Stimulated activated CD8-positive, alpha-beta memory T cell treated with anti-CD3 and anti-CD28 coated beads, Interleukin-12 subunit alpha, Interleukin-12 subunit beta, amount 100 ng/mL, for 24 hours (primary cell): ENCODE data around the gene ITGA2.
"Not testable (repeated sequence)": the region's sequence is repeated elsewhere in the genome, so short reads cannot be mapped to it uniquely, and the experiment has no call there.

Experiments
- DNase-seq: peaks from one replicate; pipeline ENCODE4 v3.0.0-alpha.2; 2020; ENCODE audit errors: extremely low read depth

ITGA2 gene

DNA sequence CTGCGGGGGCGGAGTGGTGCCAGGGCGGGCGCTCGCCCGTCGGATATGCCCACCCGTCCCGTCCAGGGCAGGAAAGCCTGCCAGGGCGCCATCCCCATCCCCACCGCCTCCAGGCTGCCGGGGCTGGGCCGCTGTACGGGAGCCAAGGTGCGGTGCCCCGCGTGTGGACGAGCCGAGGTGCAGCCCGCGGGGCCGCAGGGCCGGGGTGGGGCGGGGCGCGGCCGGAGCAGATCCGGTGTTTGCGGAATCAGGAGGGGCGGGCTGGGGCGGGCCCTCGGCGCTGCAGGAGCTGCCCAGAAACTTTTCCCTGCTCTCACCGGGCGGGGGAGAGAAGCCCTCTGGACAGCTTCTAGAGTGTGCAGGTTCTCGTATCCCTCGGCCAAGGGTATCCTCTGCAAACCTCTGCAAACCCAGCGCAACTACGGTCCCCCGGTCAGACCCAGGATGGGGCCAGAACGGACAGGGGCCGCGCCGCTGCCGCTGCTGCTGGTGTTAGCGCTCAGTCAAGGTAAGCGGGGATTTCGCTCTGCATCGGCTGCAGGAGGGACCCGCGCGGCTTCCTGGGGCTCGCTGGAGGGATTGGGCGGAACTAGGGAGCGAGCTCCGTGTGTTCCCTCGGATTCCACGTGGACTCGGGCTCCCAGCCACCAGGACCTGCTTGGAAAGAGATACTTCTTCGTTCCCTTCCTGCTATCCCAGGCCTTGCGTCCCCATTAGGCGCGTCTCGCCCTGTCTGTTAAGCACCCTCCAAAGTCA, at the start of gene ITGA2:
Gene ITGA2 (plus strand): TSS at position 328 of the 756 bp plus-strand sequence. CDS start 117 bp downstream, at position 445.
- DNase-seq, result no peak

DNA sequence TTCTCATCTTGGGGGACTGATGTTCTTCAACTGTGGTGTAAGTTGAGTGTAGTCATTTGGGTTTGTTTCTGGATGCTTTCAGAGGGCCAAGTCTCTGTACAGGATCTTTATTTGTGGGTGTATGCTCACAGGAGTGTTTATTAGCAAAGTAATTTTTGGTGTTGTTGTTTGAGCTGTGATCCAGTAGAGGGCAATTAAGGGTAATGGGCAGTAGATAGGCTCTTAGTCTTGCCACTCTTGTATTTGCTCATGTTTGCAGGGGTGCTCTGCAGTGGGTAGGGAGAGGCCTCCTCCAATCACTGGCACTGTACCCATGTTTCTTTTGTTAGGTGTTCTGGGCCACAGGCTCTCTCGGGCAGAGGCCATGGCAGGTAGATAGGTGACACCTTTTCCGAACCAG, 45.9 kb upstream of the ITGA2 start:
- no peak for DNase-seq

DNA sequence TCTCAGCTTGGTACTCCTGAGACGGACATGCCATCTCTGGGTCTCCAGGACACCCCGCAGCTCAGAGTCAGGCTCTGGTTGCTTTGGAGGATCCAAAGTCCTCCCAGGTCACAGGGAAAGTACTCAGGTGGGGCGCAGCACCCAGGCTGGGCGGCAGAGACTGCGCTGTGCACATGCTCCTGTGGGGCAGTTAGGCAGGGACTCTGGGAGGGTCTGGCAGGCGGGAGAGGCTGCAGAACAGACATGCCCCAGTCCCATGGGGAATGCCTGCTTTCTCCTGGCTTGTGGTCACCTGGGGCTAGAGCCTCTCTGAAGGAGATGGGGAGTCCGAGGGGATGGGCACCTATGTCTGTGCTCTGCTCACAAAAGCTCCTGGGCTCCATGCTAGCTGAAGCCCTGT, 45.3 kb upstream of the ITGA2 start:
- DNase-seq, result no peak

DNA sequence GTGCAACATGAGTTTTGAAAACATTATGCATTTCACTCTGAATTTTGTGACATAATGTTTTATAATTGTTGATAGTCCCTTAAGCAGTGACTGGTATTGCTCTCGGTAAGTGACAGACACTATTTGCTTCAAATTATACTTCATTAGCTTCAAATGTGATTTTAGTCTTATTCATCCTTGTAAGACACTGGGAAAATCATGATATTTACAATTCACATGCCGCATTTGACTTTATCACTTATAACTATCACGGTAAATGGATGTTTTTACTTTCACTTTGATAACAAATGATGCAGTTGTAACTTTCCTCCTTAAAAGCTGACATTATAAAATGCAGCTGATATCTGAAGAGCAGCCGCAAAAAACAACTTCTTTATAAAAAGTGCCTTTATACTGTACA, 44.1 kb upstream of the ITGA2 start:
- DNase-seq, result no peak

DNA sequence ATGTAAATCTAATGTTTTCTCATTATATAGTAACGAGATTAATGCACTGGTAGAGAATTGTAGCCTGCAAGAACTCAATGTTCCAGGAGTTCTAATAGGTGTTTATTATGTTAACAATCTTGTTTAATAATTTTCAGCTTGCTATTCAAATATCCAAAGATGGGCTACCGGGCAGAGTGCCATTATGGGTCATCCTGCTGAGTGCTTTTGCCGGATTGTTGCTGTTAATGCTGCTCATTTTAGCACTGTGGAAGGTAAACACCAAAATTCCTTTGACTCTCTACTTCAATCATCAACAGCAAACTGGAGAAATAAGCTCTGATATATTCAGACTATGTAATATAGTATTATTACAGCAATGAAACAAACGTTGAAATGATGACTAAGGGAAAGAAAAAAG, 41.9 kb upstream of the ITGA2 start:
- DNase-seq, result no peak

DNA sequence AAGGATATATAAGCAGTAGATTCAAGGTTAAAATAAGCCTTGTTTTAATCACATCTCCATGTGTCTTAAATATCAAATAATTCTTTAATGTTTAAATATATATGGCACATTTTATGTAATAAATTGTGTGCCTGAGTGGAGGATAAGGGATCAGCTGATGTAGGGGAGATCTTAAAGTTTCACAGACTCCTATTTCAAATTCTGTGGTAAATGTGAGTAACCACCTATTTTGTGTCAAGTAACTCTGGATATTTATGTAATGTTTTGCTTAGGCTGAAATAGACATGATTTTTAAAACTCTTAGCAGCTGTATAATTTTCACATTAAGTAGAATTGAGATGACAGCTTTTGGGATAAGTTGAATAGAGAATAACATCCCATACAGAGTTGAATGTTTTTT, 41.3 kb upstream of the ITGA2 start:
- no peak for DNase-seq

DNA sequence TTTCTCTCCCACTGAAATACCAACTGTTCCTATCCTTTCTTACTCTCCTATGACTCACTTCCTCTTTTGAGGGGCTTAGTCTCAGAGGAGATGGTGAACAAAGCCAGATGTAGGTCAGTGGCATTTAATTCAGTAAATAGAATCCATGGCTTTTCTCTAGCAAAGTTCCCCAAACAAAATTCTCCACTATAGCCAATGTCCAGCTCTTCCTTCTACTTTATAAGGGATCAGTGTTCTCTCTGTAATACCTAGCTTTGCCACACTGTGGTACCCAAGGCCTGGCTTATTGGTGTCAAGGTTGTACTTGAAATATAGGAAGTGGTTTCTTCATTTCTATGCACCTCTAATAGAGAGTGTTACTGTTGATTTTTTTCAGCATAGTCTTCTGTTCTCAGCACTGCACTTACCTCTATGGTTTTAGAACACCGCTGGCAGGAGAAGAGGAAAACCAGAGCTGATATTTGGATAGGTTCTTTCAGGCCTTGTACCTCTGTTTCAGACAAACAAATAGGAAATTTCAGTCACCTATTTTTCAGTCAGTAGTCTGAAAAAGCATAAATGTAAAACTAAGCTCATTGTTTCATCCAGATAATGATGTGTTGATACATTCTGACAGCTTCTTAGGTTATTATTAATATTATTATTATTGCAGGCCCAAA, 40.6 kb upstream of the ITGA2 start:
- peak; percentile 8 for DNase-seq

DNA sequence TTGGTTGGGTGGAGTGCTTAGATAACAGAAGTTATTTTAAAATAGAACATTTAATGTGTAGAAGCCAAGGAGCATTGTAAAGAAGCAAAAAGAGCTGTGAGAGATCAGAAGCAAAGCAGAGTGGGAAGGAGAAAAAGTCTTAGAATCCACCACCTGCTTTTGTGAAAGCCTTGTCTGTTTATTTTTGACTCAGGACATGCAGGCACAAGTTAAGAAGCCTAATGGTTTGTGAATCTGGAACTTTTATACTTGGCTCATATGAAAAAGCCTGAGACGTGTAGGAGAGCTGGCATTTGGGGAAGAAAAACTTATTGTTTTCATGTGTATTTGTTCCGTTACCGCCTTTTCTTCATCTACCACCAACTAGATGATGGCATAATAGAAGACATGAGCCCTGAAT, 38.5 kb upstream of the ITGA2 start:
- DNase-seq, result no peak

DNA sequence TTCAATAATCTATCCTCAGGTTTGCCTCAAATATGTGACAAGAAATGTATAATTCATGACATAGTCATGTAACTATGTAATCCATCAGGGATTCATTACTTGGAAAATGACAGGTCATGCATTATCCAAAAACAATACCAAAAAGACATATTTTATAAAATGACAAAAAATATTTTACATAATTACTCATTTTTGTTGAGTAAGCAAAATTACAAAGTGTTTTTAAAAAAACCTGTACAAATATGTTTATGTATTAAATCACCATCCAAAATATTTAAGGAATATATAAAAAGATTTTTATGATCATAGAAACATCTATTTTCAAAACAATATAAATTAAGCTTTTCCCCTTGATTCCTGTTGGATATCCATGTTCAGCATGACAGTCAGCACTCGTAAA, 36.7 kb upstream of the ITGA2 start:
- no peak for DNase-seq

DNA sequence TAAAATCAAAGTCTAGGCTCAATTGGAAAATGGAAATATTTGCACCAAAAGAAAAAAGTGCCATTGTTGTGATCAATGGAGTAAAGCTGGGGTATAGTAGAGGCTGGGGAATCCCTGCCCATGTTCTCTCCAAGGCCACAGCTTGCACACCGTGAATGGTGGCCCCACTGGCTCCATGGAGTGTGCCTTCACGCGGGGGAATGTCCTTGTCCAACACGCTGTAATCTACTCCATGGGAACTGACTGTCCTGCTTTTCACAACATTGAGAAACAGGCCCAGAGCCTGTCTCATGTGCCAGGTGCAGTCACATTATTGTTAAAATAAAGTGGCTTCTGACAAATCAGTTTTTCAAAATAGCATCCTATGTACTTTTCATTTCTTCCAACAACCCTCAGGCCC, 33.1 kb upstream of the ITGA2 start:
- no peak for DNase-seq

DNA sequence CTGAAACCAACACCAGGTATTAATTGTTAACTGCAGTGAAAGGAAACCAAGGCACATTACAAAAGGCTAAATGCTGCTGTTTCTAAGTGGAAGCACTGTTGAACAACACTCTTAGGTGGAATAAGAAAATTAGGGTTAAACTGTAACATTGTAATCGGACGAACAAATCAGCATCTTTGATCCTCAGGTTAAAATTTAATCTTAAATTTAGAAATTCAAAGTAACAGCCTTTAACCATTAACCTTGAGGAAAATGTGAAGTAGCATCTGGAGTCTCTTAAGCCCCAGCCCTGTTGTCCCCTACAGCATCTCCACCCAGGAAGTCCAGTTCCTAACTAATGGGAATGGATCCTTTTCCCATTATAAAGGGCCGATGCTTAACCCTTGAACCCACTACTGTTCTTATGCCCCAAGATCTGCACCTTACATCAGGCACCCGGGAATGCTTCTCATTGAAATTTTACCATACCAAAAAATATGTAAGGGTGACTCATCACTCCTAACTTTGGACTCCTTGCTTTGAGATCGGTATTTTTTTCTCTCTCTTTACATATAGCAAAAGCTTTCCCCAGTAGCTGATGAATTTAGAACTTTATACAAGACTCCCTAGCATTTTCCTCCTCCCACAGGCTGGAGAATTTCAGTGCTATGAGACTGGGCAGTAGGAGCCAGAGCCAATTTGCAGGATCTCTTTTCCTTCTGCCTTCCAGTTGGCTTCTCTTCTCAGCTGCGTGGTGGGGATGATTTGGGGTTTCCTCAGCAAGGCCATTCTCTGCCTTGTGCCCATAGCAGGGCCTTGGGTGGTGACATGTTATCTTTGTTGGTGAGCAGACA, 32.0 kb upstream of the ITGA2 start:
- DNase-seq, result no peak

DNA sequence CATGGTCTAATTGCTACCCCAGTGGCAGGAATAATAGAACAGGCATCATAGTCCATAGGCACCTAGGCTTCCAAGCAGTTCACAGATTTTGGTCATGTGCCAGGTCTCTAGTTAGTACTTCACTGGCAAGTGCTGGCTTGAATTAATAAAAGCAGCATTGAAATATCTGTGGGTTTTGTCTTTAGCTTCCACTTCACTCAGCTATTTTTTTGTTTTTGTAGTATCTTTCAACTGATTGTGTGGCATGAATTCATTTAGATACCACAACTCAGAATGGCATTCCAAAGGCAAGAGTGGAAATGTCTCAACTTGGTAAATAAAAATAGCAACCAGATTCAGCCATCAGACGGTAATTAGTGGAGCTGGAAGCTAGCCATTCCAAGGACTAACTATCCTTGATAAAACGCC, 27.9 kb upstream of the ITGA2 start:
- no peak for DNase-seq

DNA sequence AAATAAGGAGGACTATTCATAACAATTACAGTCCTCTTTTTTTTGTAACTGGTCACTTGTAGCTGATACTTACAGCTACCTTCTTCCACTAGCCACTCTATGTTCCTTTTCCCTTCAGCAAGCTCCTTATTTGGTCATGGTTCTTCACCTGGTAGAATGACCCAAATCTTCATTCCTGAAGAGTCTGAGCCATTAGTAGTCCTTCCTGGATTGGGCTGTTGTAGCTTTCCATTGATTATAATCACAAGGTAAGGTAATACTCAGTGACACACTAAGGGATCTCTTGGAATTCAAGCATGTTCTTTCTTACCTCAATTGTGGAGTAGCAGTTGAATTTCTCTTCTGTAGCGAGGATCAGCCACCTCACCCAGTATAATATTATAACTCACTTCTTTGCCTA, 25.5 kb upstream of the ITGA2 start:
- DNase-seq, result no peak

DNA sequence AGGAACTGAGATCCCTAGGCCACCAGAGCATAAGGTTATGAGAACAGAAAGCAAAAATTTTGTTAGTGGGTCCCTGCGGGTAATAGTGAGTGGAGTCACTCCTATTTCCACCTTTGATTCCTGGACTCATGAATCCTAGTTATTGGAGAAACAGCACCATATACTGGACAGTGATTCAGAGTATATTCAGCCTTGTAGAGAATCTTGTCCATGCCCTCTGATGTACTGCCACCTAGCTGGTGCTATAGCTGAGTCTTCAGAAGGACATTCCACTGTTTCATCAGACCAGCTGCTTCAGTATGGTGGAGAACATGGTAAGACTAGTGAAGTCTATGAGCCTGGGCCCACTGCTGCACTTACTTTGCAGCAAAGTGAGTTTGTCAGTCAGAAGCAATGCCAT, 25.0 kb upstream of the ITGA2 start:
- DNase-seq, result no peak

DNA sequence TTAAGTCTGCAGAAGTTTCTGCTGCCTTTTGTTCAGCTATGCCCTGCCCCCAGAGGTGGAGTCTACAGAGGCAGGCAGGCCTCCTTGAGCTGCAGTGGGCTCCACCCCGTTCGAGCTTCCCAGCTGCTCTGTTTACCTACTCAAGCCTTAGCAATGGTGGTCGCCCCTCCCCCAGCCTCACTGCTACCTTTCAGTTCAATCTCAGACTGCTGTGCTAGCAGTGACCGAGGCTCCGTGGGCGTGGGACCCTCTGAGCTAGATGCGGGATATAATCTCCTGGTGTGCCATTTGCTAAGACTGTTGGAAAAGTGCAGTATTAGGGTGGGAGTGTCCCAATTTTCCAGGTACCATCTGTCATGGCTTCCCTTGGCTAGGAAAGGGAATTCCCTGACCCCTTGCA, 13.0 kb upstream of the ITGA2 start:
- not testable (repeated sequence) for DNase-seq

DNA sequence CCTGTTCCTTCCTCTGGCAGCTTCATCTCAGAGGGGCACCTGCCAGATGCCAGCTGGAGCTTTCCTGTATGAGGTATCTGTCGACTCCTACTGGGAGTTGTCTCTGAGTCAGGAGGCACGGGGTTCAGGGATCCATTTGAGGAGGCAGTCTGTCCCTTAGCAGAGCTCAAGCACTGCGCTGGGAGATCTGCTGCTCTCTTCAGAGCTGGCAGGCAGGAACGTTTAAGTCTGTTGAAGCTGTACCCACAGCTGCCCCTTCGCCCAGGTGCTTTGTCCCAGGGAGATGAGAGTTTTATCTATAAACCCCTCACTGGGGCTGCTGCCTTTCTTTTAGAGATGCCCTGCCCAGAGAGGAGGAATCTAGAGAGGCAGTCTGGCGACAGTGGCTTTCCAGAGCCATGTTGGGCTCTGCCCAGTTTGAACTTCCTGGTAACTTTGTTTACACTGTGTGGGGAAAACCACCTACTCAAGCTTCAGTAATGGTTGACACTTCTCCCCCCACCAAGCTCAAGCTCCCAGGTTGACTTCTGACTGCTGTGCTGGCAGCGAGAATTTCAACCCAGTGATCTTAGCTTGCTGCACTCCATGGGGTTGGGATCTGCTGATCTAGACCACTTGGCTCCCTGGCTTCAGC, 11.8 kb upstream of the ITGA2 start:
- no peak for DNase-seq

DNA sequence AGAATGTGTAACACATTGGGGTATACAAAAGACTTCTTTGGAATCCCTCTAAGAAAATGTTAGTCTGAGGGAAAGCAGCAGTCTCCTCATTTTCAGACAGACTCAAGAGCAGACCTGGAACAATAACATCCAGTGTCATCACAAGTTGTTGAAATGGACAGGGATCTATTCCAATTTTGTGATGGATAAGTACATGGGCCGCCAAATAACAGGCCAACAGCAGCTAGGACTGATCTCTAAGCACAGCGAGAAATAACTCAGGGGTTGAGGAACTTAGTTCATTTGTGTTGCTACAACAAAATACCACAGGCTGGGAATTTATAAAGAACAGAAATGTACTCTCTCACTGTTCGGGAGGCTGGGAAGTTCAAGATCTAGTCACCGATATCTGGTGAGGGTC, 7.6 kb upstream of the ITGA2 start:
- DNase-seq, result no peak

DNA sequence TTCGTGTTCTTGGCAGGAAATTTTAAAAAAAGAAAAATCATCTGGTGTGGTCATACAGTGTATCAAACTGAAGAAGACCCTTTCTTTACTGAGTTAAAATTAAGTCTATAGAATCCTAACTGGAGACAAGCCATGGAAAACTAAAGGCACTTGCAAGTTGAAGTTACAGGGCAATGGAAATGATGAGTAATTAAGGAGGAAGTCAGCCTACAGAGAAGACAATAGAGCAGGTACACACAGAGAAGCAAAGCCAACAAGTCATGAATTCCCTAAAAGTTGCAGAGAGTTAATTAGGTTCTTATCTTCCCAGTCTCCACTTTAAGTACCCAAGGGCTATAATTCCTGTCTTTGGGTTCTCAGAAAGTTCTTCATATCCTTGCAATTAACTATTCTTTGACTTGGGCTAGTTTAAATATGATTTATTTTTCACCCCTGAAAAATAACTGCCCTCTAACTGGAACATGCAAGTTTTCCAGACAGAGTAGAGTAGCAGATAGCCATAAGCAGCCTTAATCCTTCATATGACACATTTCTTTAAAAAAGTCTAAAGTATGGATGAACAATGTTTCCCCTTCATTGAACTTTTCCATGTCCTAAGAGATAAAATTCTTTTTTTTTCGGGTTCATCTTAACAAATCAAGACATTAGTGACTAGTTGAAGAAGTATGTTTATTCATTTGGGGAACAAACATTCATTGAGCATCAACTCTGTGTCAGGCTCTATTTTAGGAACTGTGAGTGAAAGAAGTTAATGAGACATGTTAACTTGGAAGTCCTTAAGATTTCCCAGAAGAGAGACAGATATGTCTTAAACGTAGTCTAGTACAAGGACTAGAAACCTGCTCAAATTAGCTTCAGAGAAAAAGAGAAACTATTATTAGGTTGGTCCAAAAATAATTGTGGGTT, 5.2 kb upstream of the ITGA2 start:
- DNase-seq, result no peak

DNA sequence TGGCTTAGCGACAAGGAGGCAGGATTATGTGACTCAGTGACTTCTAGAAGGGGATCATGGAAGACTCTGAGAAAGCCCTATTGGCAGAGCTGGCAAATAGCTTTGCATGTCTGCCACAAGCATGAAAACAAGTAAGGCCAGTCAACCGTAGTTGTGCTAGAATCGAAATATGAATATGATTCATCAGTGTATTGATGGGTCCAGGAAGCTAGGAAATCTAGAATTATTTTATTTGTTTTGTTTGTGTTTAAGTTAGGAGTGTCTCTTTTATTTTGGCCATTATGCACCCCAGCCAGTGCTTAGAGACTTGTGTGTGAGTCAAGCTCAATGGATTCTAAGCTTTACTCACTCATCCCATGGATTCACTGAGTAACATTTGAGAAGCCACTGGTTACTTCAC, 3.8 kb upstream of the ITGA2 start:
- no peak for DNase-seq

DNA sequence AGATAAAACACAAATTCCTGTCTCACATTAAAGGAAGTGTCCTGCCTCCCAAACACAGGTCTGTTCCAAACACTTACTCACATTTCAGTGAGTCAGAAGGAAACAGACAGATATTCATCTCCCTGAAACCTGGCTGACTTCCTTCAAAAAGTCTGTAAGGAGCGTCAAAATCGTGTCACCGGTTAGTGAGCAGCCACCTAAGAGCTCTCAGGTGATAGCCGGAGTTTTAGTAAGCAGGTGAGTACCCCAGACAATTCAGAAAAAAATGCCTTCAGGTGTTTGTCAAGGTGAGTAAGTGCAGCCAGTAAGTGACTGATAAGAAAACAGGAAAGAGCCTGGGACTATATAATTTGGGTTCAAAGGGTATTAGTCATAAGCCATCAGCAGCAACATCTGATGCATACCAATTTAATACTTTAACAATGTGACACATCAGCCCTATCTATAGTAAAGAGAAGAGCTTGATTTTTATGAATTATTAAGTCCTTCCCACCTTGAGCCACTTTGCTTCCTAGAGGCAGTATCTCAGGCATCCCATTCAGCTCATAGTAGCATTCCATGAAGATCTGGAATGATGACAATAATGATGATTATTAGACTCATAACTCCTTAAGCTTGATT, 1.3 kb upstream of the ITGA2 start:
- no peak for DNase-seq
